HG03558 (cell line): ENCODE results near the gene EFCAB12.
A peak's percentile ranks its signal among the peaks of the same experiment; 100 is the strongest.

Experiments used
- ATAC-seq: cut with Tn5 transposase; IDR thresholded peaks from one replicate; pipeline ENCODE4 v1.9.1; 2021; ENCODE audit warnings: moderate number of reproducible peaks; ENCODE audit not compliant: unreplicated experiment; ENCODE audit errors: extremely low read depth

Gene EFCAB12

DNA sequence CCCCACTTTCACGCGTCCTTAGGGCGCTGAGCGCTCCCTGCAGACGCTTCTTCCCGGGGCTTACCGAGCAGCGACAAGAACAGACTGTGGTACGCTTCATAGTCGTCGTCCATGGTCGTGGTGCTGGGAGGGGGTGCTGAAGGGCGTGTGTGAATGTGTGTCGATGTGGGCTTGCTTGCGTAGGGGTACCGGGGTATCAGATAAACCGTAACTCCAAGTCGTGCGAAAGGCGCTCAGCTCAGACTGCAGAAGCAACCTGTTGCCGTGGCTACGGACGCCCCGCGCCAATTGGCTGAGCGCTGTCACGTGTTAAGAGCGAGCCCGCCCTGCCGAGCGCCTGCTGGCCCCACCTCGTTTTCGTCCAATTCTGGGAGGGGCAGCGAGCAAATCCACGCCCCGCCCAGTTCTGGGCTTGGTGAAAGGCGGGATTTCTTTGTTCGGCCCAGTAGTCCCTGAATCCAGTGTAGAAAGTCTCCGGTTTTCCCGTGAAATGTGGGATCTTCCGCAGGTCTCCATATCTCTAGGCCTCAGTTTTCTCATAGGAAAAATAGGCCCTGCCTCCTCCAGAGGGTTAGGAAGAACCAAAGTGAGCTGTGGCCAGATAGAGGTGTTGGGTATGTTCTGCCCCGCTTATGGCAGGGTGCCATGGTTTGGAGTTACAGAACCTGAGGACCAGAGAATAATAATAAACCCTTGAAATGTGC lies at the start of gene EFCAB12:
TSS of gene EFCAB12 (minus strand) at position 261 of the 704 bp plus-strand sequence. CDS start at position 113, 148 bp downstream.
- ATAC-seq, result peak; percentile 81

DNA sequence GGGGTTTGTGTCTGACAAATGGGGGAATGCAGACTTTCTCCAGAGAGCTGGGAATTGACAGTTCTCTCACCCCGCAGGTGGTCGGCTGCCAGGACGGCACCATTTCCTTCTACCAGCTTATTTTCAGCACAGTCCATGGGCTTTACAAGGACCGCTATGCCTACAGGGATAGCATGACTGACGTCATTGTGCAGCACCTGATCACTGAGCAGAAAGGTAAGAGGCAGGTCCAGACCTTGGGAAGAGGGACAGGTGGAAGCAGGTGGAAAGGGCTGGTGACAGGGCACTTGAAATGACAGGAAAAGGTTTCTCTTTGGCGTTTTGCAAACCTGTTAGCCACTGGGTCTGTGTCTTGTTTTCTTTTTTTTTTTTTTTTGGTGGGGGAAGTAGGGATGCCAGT lies 48.1 kb upstream of the EFCAB12 start:
- ATAC-seq, result no peak

DNA sequence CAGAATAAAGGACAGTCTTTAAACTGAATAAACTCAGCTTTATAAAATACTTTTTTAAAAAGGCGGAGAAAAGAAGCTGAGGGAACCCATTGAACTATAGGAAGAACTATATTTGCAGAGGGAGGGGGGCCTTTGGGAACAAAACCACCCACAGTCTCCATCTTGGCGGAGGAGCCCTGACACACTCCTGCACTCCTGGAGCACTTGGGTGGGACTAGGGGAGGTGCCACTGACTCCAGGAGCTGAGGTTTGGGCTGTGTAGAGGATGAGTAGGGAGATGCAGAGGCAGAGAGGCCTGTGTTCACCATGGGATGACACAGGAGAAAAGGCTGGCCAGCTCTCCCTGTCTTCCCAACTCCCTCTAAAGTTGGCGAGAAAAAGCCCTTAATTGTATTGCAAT lies 47.4 kb upstream of the EFCAB12 start:
- ATAC-seq, result no peak

DNA sequence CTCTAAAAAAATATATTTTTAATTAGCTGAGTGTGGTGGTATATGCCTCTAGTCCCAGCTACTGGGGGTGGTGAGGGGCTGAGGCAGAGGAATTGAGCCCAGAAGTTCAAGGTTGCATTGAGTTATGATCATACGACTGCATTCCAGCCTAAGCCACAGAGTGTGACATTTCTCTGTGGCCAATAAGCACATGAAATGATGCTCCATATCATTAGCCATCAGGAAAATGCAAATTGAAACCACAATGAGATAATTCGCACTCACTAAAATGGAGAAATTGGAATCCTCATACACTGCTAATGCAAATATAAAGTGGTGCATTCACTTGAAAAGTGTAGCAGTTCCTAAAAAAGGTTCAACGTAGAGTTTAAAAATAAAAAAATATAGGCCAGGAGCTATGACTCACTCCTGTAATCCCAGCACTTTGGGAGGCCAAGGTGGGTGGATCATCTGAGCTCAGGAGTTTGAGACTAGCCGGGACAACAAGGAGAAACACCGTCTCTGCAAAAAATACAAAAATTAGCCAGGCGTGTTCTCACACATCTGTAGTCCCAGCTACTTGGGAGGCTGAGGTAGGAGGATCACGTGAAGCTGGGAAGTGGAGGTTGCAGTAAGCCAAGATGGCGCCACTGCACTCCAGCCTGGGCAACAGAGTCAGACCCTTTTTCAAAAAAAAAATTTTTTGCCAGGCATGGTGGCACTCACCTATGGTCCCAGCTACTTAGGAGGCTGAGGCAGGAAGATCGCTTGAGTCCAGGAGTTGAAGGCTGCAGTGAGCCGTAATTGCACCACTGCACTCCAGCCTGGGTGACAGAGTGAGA lies 46.8 kb upstream of the EFCAB12 start:
- ATAC-seq, result no peak

DNA sequence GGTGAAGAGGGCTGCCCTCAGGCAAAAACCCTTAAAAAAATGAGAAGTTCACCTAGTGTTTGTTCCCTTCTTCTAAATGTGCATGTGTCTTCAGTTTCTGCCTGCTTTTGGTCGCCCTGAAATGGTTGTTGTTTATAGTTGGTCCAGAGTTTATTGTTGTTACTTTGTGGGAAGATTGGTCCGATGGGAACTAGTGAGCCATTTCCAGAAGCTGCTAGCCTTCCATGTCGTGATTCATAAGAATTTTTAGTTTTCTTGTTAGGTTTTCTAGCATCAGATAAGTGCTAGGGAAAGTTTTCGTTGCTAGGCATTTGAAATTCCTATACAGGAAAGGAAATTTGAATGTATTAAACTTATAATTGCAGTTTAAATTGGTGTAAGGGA lies 45.3 kb upstream of the EFCAB12 start:
- ATAC-seq, result no peak

DNA sequence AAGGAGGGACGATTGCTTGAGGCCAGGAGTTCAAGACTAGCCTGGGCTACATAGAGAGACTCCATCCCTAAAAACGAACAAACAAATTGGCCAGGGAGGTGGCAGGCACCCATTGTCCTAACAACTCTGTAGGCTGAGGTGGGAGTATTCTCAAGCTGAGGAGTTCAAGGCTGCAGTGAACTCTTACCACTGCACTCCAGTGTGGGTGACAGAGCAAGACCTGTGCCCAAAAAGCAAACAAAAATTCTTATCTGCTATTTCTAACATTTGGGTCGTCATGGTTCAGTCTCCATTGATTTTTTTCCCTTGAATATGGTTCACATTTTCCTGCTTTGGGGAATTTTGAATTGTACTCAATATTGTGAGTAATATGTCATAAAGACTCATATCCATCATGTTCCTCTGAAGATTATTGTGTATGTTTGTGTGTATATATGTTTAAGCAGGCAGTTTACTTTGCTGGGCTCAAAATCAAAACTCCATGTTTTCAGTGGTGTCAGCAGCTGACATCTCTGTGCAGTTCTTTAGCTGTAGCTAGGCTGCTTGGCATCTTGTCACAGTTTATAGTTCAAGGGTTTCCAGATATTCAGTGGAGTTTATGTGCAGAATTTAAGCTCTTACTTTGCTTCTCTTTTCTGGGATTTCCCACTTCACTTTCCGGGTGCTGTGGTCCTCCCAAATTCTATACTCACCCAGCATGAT lies 44.8 kb upstream of the EFCAB12 start:
- no peak for ATAC-seq

DNA sequence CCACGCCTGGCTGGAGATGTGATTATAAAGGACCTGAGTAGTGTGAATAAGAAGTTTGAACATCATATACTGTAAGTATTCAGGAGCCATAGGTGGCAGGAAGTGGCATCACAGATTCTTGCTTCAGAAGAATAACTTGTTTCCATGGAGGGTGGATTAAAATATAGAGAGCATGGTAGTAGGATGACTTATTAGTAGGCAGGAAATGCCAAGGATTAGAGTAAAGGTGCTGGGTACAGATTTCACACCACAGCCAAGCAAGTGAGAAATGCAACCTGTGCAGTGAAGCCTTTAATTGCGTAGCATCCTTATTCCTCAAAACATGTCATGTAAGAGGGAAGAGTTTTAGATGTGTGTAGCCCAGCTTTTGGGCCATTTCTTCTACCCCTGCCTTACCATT lies 42.4 kb upstream of the EFCAB12 start:
- ATAC-seq, result no peak

DNA sequence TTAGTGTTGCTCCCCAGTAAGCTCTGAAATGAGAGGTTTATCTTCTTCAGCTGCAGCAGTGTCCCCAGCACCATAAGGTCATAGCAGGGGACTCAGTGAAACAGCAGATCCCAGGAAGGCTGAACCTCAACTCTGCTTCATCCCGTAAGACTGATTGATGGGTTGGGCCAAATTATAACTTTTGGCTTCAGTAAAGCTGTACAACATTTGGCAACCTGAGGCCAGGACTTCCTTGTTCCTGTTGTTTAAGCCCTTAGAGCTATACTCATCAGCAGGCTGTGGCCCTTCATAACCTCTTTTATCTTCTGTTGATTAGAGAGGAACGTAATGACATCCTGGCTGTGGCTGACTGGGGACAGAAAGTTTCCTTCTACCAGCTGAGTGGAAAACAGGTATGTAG lies 40.6 kb upstream of the EFCAB12 start:
- ATAC-seq, result no peak

DNA sequence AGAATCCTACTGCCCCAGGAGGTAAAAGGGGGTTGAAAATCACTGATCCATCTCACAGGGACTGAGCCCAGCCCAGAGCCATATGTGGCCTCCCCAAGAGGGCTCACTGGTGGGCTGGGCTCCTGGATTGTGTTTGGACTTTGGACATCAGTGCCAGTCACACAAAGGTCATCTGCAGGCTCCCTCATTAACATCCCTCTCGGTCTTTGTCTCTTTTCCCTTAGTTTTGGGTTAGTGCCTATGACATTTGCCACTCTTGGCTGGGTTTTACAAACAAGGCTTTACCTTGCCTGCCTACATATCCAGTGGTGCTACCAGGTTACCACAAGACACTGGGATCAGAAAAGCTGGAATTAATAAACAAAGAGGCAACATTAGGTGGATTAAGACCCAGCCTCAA lies 39.5 kb upstream of the EFCAB12 start:
- ATAC-seq, result no peak

DNA sequence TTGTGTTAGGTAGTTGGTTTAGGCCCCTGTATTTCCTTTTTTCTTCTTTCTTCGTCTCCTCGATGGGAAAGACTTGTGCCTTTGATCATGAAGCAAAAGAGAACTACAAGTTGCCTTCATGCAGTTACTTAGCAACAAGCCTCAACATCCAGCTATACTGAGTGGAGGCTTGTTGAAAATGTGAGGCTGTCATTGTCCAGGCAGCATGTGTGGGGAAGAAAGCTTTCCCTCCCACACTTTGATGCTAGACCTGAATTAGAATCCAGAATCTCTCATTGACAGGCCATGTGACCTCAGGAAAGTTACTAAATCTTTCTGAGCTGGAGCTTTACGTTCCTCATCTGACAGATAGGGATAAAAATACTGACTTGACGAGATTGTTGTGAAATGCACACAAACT lies 35.3 kb upstream of the EFCAB12 start:
- no peak for ATAC-seq

DNA sequence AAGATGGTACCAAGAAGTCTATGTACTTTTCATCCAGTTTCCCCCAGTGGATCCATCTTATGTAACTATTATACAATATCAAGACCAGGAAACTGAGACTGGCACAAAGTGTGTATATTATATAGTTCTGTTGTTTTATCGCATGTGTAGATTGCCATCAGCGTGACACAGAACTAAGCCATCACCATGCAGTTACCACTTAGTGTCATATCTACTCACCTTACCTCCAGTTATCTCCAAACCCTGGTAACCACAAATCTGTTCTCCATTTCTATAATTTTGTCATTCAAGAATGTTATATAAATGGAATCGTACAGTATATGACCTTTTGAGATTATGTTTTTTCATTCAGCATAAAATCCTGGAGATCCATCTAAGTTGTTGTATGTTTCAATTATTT lies 34.7 kb upstream of the EFCAB12 start:
- no peak for ATAC-seq

DNA sequence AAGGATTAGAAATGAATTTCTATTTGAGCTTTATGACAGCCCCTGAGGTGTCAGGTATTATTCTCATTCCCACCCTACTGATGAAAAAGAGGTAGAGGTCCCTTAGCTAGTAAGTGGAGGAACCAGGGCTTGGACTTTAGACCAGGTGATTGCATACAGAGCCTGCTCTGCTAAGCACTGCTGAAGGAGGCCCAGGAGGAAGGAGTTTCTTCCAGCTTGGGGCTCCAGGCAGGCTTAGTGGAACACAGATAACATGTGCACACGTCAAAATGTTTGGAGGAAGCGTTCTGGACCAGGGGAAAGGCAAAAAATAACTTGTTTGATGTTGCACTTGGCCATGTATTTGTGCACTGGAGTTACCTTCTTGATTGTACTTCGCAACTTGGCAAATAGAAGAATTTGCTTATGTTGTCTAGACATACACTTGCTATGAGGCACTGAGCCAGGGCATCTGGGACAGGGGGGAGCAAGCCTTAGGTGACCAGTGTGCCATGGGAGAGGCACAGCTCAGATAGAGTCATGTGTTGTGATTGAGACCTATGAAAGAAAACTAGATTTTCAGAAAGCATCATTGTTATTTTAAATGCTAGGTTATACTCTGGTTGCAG lies 34.0 kb upstream of the EFCAB12 start:
- ATAC-seq, result no peak

DNA sequence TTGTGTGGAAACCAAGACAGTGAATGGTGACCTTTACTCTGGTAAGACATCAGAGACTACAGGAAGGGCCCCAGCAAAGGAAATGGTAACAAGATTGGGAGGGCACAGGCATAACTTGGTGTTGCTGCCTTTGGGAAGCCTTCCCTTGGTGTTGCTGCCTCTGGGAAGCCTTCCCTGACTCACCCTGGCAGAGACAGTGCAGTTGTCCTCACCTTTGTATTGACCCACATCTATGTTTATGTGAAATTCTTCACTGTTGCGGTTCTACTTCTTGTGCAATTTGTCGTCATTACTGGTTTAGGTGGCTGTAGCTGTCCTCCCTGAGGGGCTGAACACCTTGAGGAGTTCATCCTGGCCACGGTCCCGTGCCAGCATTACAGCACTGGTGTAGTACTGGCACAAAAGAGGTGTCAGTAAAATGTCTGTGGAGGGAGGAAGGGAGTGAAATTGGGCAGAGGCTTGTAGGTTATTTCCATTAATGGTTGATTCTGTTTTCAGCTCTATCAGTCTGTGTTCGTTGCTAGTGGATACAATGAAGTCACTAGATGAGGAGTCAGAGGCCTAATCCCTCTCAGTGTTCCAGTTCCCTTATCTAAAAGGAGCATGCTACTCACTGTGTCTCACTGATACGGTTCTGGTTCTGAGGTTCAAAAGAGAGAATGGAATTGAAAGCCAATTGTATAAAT lies 33.2 kb upstream of the EFCAB12 start:
- ATAC-seq, result no peak

DNA sequence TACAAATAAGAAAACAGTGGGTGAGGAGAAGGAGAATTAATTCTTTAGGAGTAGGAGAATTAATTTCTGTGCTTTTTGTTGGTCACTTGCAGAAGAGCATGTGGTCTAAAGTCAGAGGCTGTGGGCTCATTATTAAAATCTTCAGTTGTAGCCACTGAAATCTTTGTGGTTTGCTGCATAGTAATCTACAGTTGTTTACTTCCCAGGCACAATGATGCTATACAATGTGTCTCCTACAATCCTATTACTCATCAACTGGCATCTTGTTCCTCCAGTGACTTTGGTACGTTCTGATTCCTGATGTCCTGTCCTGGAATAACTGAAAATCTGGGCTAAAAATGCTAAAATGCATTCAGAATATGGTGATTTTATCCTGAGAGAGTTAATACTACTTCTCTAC lies 32.6 kb upstream of the EFCAB12 start:
- no peak for ATAC-seq

DNA sequence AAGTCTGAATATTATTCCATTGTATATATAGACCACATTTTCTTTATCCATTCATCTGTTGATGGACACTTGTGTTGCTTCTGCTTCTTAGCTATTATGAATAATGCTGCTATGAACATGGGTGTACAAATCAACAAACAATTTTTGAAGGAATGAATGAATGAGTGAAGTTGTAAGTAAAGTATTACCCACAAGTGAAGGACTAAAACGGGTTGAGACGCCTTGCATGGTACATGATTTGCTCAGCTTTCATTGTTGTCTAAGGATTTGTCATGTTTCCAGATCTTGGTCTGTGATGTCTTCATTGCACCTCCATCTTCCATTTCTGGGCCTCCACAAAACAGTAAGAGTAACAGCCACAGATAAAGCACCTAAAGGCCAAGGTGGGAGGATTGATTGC lies 32.1 kb upstream of the EFCAB12 start:
- no peak for ATAC-seq

DNA sequence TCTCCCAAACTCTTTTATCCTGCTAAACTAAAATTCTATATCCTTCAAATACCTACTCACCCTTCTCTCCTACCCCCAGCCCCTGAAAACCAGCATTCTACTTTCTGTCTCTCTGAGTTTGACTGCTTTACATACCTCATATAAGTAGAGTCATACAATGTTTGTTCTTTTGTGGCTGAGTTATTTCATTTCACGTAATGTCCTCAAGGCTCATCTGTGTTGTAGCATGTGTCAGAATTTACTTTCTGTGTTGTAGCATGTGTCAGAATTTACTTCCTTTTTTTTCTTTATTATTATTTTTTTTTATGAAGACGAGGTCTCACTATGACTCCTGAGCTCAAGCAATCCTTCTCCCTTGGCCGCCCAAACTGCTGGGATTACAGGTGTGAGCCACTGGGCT lies 31.7 kb upstream of the EFCAB12 start:
- ATAC-seq, result no peak

DNA sequence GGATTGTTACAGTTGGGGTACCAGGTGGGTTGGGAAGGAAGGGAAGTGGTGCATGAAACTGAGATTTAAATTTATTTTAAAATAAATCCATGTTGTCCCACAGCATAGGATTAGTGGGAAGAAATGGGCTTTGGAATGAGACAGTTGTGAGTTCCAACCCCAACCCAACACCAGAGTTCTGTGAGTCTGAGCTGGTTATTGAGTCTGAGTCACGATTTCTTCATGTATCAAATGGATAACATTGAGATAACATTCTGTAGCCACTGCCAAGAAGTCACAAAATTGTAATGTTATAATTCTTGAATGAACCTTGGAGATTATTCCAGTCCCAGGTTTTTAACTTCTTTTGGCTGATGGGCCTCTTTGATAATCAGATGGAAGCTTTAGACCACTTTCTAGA lies 25.3 kb upstream of the EFCAB12 start:
- ATAC-seq, result no peak

DNA sequence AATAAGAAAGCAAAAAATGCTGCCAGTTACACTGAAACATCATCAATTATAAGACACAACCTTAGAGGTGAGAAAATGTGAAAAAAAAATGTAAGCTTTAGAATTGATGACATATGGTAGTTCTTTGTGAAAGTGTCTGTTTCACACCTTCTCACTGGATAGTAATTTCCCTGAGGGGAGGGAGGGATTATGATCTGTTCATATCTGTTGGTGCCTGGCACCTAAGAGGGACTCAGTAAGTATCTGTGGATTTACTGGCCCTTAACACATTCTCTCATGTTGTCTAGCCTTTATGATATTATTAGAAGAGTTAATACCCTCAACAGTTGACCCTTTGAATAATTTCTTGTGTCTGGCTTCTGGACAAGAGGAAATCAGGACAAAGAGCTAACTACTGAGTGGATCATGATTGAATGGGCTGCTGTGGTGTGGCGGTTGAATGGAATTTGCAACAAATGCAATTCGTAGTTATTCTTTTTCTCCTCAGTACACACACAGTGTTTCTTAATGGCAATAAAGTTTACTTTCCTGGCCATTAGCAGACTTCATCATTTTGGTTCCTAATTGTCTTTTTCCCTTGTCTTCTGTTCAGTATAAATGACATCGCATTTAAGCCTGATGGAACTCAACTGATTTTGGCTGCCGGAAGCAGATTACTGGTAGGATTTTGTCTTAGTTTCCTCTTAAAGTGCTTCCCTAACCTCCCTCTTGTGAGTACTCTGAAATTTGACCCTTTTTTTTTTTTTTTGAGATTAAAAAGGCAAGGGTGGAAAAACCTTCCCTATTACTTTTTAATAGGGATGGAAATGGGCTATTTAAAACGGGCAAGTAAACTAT lies 21.1 kb upstream of the EFCAB12 start:
- ATAC-seq, result no peak

DNA sequence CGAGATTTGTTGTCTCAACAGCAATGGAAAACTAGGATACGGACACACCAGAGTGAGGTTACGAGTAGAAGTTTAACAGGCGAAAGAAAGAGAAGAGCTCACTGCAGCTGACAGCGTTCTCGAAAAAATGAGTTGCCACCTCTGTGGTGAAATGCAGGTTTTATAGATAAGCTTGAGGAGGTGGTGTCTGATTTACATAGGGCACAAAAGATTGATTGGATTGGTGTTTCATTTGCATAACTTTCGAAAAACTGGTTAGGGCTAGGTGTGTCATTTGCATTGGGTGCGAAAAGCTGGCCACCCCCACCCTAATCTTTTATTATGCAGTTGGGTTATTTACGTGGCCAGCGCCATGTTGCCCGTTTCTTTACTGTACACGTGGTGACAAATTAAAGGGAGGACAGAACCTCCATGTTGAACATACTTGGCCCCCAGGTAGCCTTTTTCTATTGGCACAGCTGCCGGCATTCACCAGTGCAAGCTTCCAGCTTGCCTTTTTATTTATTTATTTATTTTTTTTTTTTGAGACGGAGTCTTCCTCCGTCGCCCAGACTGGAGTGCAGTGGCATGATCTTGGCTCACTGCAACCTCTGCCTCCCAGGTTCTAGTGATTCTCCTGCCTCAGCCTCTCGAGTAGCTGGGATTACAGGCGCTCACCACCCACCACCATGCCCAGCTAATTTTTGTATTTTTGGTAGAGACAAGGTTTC lies 19.9 kb upstream of the EFCAB12 start:
- no peak for ATAC-seq
